Measurements from ENCODE around the gene TAL1.
"Not testable (repeated sequence)": the region's sequence is repeated elsewhere in the genome, so short reads cannot be mapped to it uniquely, and the experiment has no call there.

The TAL1 gene

DNA sequence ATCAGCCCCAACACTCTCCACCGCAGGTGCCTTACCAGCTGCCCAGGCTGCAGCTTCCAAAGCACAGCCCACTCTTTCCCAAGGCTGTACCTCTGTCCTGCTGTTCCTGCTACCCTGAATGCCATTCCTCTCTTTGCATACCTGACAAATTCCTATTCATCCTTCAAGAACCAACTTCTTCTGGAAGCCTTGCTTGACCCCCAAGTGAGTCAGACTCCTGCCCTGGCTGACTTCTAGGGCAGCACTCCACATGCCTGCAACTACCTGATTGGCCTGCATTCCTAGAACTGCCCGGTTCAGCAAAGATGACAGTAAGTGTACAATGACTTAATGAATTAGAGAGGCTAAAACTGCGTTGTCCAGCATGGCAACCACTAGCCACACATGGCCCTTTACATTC lies 21.4 kb downstream of the TAL1 start:
- DNase-seq = no peak

DNA sequence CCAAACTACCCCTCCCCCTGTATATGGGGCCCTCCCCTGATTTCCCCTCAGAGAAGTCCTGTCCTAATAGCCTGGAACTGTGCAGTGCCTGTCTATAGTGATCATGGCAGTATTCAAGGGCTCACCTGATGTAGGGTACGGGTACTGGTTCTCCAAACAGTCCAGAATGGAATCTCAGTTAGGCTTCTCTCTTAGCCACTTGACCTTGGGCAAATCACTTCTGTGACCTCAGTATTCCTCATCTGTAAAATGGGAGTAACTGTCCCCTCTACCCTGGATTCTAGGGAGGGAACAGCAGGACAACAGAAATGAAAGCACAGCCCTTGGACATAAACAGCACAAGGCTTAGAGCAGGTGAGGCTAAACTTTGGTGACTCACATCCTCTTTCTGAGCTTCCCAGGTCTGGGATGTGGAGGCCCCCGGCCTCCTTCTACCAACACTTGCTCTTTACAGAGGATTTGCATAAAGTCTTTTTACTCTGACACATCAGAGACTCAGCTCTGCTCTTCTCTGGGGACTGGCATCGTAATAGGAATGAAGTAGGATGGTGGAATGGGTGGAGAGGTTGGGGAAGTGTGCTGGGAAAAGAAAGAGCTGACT lies 22.2 kb downstream of the TAL1 start:
- no peak for DNase-seq

DNA sequence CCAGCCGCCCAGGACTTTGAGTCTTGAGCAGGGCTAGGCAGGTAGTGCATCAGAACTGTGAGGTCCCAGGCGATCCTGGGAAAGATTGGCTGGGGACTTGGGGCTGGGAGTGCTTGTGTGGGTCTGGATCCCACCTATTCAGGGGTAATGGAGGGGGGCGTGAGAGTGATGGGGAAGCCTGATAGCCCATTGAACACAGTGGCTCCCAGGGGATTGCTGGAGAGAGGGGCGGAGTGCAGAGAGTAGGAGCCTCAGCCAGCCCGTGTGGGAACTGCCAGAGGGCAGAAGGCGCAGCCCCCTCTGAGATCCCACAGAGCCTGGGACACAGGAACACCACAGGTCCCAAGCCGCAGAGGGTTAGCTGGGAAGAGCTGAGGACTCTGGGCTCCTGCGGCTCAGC lies 22.9 kb downstream of the TAL1 start:
- DNase-seq = no peak

DNA sequence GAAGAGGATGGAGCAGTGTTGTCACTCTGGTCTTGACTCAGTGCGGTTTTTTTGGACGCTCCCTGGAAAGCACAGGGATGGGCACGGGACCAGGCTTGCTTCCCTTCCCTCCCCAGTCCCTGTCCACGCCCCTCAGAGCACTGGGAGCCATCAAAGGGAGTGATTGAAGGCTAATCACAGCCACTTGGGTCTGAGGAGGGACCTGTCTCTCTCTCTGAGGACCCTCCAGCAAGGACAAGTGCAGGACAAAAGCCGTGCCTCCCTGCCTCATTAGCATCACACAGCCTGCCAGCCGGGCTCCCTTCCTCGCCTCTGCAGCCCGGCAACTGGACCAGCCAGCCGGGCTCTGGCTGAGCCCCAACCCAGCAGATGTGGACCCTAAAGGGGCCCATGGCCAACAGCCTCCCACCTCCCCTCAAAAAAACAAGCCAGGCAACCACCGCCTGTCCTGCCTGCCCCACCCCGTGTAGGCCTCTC lies 23.6 kb downstream of the TAL1 start:
- no peak for DNase-seq

DNA sequence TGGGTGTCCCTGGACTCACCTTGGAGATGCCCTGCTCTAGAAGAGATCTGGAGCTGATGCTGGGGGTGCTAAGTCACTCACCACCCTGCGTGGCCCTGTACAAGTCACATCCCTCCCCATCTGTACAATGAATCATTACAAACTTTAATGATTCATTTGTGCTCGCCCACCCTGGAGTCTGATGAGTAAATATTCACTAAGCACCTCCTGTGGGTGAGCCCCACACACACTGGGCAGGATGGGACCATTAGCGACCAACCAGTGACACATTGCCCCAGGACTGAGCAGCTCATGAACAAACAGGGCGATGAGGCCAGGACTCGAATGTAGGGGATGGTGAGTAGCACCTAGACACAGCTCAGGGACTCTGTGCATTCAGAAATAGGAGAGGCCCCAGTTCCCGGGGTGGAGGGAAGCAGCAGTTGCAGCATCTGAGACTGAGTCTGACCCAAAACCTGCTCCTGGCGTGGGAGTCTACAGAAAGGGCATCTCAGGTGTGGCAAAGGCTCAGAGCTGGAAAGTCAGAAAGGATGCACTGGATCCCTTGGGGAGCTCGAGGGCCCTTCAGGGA lies 24.1 kb downstream of the TAL1 start:
- no peak for DNase-seq

DNA sequence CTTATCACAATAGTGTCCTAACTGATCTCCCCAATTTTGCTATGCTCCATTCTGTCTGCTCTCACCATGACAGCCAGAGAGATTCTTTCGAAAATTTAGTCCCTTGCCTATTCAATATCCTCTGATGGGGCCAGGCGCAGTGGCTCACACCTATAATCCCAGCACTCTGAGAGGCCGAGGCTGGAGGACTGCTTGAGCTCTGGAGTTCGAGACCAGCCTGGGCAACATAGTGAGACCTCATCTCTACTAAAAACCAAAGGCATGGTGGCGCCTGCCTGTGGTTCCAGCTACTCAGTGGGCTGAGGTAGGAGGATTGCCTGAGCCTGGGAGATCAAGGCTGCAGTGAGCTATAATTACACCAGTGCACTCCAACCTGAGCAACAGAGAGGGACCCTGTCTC lies 26.1 kb downstream of the TAL1 start:
- no peak for DNase-seq

DNA sequence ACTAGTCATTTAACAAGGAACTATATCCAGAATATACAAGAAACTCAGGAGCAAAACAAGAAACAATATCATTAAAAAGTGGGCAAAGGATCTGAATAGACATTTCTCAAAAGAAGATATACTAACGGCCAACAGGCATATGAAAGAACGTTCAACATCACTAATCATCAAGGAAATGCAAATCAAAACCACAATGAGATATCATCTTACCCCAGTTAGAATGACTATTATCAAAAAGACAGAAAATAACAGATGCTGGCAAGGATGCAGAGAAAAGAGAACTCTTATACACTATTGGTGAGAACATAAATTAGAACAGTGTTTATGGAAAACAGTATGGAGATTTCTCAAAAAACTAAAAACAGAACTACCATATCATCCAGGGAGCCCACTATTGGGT lies 28.5 kb downstream of the TAL1 start:
- not testable (repeated sequence) for DNase-seq

DNA sequence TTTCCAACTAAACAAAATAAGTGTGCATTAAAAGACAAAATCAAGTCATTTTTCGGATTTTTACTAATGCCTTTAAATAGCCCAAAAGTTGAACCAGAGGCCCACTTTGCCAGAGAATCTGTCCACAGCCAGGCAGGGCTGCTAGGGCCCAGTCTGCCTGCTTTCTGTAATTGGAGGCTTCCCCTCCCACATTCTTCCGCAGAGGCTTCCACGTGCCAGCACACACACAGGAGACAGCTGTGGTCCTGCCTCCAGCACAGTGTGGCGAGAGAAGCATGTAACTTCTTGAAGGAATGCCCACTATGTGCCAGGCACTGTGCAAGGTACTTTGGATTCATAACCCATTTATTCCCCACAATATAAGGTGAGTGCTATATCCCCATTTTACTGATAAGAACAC lies 30.8 kb downstream of the TAL1 start:
- no peak for DNase-seq

DNA sequence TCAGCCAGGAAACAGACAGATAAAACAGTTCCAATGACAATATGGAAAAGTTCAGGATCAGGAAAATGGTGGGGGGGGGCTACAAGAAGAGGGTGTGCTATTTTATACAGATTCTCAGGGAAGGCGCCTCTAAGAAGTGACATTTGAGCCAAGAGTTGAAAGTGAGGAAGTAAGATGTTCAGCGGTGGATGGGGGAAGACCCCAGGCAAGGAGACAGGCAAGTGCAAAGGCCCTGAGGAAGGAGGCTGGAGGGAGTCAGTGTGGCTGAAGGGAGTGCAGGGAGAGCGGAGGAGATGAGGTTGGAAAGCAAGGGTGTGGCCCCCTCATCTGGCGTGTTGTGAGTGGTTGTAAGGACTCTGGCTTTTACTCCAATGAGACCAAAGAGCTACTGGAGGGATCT lies 33.8 kb downstream of the TAL1 start:
- DNase-seq = no peak

DNA sequence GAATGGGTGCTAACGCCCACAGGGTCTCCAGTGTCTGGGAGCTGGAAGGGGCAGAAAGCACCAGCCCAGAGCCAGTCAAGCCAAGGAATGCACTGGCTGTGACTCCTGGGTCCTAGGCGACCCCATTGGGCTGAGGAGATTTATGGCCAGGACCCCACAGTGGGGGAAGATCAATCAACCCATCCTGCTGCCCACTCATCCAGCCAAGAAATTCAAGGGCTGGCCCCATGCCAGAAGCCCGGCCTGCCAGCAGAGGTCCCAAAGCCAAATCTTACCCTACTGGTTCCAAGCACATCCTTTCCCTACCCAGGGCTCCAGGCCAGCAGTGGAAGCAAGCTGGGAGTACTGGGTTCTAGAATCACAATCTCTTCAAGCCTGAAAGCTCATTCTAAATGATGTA lies 35.4 kb downstream of the TAL1 start:
- DNase-seq = no peak

DNA sequence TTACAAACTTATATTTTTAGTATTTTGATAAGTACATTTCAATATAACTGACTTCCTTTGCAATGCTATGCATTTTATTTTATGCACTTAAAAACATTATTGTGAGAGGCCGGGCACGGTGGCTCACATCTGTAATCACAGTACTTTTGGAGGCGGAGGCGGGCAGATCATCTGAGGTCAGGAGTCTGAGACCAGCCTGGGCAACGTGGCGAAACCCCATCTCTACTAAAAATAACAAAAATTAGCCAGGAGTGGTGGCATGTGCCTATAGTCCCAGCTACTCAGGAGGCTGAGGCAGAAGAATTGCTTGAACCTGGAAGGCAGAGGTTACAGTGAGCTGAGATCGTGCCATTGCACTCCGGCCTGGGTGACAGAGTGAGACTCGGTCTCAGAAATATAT lies 36.0 kb downstream of the TAL1 start:
- not testable (repeated sequence) for DNase-seq

DNA sequence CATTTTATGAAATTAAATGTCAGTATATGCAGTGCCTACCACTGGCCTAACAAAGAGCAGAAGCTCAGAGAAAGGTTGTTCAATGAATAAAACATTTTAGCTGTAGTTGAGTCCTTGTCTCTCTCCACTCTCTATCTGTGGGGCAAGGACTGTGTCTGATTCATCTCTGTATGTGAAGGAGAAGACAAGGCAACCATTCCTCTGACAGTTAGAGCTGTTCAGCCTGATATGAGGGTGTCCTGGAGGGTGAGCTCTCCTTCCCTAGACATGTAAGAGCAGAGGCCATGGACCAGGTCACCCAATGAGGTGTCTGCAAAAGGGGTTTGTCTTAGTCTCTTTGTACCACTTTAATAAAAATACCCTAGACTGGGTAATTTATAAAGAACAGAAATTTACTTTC lies 37.7 kb downstream of the TAL1 start:
- DNase-seq = no peak

DNA sequence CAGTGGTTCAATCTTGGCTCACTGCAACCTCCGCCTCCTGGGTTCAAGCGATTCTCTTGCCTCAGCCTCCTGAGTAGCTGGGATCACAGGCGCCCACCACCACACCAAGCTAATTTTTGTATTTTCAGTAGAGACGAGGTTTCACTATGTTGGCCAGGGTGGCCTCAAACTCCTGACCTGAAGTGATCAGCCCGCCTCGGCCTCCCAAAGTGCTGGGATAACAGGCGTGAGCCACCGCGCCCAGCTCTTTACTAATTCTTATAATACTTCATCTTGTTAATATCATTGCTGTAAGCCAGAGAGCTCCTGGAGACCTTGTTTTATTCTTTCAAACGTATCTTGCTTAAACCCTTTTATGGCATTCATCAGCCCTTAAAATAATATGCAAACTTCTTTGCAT lies 38.5 kb downstream of the TAL1 start:
- not testable (repeated sequence) for DNase-seq

DNA sequence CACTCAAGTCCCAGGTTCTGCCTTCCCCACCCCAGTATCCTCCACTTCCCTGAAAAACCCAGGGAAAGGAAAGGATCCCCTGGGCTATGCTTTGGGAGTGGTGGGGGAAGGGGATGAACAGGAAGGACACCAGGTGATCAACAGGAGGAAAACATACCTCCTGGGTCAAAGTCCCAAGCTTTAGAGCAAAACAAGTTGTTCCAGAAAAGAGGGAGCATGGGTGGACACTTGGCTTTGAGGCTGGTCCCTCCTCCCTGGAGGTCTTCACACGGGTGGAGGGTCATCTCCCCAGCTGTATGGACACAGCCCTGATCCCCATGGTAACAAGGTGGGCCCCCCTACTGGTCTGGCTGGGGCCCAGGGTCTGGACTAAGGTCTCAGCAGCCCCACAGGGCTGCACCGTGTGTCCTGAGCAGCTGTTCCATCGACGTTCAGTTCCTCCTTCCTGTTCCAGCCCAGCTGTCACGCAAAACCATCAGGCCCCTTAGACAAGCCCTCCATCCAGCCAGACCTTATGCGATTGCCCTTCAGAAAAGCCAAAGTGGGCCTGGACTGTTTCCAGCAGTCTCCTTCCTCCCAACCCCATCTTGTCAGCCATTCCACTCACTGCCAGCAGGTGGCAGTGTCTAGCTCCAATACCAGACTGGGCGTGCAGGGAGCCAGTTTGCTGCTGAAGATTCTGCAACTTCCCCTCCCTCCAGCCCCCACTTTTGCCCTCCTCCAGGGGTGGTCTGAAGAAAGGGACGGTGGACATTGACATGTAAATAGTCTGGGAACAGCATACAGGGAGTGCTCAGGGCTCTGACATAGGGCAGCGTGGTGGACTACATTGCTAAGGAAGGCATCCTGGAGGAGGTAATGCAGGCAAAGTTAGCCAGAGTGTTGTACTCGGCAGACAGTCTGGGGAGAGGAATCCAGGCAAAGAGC lies 39.3 kb downstream of the TAL1 start:
- peak; percentile 37 to 66 for DNase-seq

DNA sequence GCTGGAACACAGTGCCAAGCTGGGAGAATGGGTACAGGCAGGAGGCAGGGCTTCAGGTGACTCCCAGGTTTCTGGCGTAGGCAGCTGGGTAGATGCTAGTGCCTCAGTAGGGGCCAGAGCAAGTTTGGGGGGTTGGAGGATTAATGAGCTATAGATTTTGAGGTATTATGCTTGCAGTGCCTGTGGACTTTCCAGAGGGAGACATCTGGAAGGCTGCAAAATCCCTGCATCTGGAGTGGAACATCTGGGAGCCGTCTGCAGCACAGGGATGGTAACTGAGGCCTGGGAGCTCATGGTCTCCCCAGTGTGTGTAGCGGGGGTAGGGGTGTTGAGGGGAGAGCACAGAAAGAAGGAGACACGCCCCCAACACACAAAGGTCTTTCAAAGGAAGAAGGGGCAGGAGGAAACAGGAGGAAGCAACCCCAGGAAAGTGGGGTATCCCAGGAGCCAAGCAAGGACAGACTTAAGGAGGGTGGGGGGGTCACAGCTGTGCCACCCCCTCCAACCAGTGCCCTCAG lies 40.0 kb downstream of the TAL1 start:
- DNase-seq = no peak

DNA sequence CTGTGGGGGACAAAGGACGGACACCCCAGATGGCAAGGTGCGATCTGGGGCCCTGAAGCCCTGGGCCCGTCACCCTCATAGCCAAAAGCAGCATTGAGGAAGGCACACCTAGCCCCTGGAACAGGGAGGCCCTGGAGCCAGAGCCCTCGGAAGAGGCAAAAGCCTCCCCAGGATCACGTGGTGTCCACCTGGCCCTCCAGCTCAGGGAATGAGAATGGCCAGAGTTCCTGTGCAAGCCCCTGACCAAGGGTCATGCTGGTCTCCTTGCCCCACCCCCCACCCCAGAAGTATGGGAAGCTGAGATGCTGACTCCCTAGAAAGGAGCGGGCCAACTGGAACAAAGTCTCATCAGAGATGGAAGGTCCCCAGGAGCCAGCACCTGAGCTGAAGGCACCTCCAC lies 41.2 kb downstream of the TAL1 start:
- no peak for DNase-seq

DNA sequence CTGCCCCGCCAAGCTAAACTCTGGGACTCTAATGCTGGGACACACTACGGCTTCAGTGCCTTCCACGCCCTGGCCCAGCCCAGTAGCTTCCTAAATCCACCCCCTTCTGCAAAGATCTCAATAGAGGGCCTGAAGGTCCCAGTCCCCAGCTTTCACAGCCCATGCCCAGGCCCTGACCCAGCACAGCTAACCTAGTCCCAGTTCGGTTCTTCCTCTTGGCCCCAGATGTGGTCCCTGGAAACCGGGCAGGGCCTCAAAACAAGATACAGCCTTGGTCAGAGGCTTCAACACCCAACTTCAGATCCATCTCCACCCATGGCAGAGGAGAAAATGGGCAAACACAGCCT lies 41.5 kb downstream of the TAL1 start:
- no peak for DNase-seq

DNA sequence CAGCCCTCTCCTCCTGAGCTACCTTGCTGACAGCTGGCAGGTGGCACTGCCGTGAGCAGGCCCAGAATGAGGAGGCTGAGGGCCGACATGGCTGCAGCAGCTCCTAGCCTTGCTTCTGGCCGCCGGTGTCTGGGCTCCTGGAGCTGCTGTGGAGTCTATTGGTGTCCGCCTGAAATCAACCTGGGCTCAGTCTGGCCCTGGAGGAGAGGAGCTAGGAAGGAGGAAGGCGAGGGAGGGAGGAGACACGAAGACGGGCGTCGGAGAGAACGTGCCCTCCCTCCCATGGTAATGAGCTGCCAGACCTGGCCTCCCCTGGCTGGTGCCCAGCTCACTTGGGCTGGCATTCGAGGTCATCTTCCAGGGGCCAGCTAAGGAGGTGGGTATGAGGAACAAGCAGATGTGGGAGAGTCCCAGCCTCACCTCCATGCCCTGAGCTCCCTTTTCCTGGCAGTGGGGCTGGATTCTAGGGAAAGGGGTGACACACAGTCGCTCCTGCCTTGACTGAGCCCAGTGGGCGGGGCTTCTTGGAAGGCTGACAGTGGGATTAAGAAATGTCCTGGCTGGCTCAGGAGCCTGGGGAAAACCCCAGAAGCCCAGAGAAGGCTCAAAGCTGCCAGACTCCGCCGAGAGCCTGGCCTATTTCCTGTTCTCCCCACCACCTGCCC lies 42.0 kb downstream of the TAL1 start, which contains the start of gene PDZK1IP1:
Gene PDZK1IP1 (minus strand): TSS at position 193 of the 665 bp plus-strand sequence. CDS start 104 bp downstream, at position 89.
- DNase-seq = no peak

DNA sequence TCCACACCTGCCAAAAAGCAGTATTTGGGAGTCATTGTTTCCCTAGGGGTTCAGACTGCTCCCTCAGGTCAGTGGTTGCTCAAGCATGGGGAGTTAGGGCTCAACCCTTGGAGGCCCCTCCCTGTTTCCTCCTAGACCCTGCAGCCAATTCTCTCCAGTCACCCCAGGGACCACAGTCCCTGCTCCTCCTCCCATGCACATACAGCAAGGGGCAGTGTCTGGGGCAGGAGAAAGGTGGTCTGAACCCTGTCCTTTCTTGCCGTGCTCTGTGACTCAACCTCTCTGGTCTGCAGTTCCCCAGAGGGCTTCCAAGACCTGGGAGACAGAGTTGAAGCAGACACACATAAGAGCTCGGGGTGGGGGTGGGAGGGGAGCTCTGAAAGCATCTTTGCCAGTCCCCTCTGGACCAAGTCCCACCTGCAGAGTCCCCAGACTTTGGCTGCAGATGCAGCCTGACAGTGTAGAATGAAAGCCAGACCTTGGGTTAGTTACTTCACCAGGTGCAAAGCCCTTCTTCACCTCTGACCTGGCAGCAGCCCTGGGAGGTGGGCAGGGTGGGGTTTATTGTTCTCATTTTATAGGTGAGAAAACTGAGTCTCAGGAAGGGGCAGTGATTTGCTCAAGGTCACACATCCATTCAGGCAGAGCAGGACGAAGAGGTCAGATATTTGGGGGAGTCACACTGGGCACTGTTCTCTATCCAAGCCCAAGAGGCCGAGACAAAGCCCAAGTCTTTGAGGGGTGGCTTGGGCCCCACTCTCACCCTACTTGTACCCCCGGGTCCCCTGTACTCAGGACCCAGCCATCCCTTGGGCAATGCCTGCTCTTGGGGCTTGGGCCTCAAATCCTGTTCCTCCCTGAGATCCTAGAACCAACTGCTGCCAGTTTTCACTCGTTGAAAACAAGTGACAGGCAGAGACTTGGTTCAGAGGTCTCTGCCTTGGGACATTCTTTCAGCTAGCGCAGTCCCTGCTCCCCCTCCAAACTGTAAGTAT lies 42.9 kb downstream of the TAL1 start:
- DNase-seq = no peak

DNA sequence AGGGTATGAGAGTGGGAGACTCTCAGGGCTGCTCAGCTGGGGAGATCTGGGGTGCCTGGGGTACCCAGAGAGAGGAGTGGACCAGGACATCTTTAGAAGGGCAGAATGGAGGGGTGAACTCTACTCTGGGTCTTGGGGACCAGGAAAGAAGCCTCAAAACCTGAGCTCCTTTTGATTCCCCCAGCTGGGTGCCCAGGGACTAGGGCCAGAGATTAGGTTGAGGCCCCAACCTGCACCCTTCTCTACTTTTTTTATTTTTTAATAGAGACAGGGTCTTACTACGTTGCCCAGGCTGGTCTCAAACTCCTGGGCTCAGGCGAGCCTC lies 44.1 kb downstream of the TAL1 start:
- no peak for DNase-seq

DNA sequence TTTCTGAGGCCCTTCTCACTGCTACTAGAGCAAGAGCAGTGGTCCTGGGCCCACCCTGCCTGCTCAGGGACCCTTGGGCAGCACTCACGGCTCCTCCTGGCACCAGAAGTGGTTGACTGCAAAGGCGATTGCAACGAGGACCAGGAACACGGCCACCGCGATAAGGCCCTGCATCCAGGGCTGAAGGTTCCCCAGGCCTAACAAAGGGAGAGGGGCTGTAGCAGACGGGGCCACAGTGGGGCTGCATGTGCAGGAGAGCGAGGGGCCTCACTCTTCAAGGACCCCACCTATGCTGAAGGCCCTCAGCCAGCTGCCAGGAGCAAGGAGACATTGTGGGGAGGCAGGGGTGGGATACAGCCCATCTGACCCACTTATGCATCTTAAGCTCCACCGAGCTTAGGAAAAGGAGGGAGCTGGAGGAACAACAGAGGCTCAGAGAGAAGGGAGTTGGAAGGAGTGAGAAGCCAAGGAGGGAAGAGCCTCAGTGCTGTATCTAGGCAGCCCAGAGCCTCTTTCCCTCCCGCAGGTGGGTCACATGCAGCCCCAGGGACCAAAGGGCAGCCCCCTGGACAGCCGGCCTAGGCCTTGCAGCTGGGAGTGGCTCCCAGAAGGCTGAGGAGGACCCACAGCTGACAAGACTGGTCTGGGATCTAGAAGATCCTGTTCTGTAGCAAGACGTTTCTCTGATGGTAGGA lies 44.6 kb downstream of the TAL1 start:
- no peak for DNase-seq
